AG04450 (cell line): ENCODE results near the gene KCNIP2. TPM values are rescaled to one million over a fixed set of nuclear protein-coding genes. Genes with fewer than 3 reads are reported as not detected.

Experiments
- CTCF ChIA-PET: fragments of 300-600, 350-600 bp; formaldehyde crosslinking; extraction: SDS; loops from one replicate; lab custom pipeline; 2022; ENCODE audit warnings: antibody characterized with exemption, inconsistent platforms; lab: Charles Lee
- POLR2A ChIA-PET: fragments of 350-600 bp; formaldehyde crosslinking; extraction: SDS; loops from one replicate; lab custom pipeline; 2021; ENCODE audit warnings: antibody characterized with exemption, inconsistent platforms; lab: Yijun Ruan, JAX
- DNase-seq: peaks from one replicate; pipeline ENCODE4 v3.0.0-alpha.2; 2011; ENCODE audit warnings: low read depth, low spot score
- H3K27ac ChIP-seq: one replicate; pipeline ENCODE4 v1.5.1; 2012; ENCODE audit warnings: low read depth, low read length, control low read depth
- H3K27me3 ChIP-seq: one replicate; pipeline ENCODE4 v1.6.0; 2012; ENCODE audit warnings: low read length; ENCODE audit not compliant: control insufficient read depth, insufficient read depth
- H3K4me3 ChIP-seq: 2 replicates; pipeline ENCODE4 v1.5.1; 2011; ENCODE audit warnings: mild to moderate bottlenecking, low read depth, low read length, control low read depth
- H3K9me3 ChIP-seq: 2 replicates; pipeline ENCODE4 v1.5.1; 2012; ENCODE audit warnings: low read length; ENCODE audit not compliant: control insufficient read depth, insufficient read depth
- polyA plus RNA-seq: library from polyadenylated mRNA; depleted of rRNA; stranded (reverse); fragments of >200 nt; gene quantifications from 2 replicates; pipeline ENCODE4 v1.2.3, GENCODE V29; 2011
- TF ChIP-seq, protein P1 (sequence below): IDR thresholded peaks from 2 replicates; pipeline ENCODE4 v1.5.1; 2011; ENCODE audit warnings: low read depth, low read length, control low read depth, inconsistent platforms

KCNIP2 gene
- polyA plus RNA-seq, 1 experiment: 0.40 TPM

- H3K4me3 ChIP-seq: peak overlapping the region; percentile 98
- POLR2A ChIA-PET: interaction anchor here (0.6 to 2.0 kb wide), 19 partner anchors 10 to 1579 kb away, joined by 3 to 17 read pairs (median 3); partner anchors contain the start of genes ARMH3, DPCD, HPS6 and NPM3
- H3K27me3 ChIP-seq: no peaks in the 10 kb centered on the region
- CTCF ChIA-PET: interaction anchor here (0.7 to 2.9 kb wide), 4 partner anchors 23 to 758 kb away, joined by 3 to 19 read pairs (median 7); no protein-coding TSS in a partner anchor
- peak; percentile 90 for DNase-seq
- TF ChIP-seq, protein P1, sequence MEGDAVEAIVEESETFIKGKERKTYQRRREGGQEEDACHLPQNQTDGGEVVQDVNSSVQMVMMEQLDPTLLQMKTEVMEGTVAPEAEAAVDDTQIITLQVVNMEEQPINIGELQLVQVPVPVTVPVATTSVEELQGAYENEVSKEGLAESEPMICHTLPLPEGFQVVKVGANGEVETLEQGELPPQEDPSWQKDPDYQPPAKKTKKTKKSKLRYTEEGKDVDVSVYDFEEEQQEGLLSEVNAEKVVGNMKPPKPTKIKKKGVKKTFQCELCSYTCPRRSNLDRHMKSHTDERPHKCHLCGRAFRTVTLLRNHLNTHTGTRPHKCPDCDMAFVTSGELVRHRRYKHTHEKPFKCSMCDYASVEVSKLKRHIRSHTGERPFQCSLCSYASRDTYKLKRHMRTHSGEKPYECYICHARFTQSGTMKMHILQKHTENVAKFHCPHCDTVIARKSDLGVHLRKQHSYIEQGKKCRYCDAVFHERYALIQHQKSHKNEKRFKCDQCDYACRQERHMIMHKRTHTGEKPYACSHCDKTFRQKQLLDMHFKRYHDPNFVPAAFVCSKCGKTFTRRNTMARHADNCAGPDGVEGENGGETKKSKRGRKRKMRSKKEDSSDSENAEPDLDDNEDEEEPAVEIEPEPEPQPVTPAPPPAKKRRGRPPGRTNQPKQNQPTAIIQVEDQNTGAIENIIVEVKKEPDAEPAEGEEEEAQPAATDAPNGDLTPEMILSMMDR: no peak
- no peaks in the 10 kb centered on the region; the same call in 1 of the 2 replicates for H3K9me3 ChIP-seq
- peak overlapping the region; percentile 90 for H3K27ac ChIP-seq
Measured at GRCh38 chr10:101817337-101818118, 26.1 kb downstream of the KCNIP2 start.

- peak overlapping the region; percentile 98 for H3K4me3 ChIP-seq
- ChIA-PET CTCF (interaction anchor here (2.0 to 2.9 kb wide), 2 partner anchors 24 to 36 kb away, joined by 6 to 19 read pairs; no protein-coding TSS in a partner anchor), POLR2A (no interaction called here)
- no peak for DNase-seq
- no peak overlapping the region for H3K27ac ChIP-seq
- TF ChIP-seq, protein P1: no peak
- no peaks in the 10 kb centered on the region for H3K27me3 ChIP-seq
- no peaks in the 10 kb centered on the region; the same call in 1 of the 2 replicates for H3K9me3 ChIP-seq
Measured at GRCh38 chr10:101816913-101817336, 26.7 kb downstream of the KCNIP2 start.

DNA sequence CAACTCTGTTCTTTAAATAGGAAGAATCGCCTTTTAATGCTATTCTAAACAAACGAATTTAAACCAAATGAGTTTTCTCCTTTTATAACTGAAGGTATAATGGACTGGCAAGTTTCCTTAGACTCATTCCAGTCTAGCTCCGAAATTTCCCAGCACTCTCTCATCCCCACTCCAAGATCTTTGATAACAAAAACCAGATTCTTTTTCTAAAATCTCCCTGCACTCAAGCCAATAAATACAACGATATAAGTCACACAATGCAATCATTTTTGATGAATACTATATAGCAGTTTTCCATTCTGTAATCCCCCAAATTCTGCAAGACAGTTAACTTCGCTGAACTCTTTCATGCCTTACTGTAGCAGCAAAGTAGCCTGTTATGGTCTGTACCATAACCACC, 27.2 kb downstream of the KCNIP2 start:
- POLR2A ChIA-PET: no interaction called here
- no peak for DNase-seq
- Histone ChIP-seq H3K9me3 (no peaks in the 10 kb centered on the region; the same call in 1 of the 2 replicates), H3K27me3 (no peaks in the 10 kb centered on the region), H3K4me3 (peak overlapping the region; percentile 98), H3K27ac (no peak overlapping the region)
- TF ChIP-seq, protein P1: no peak
- CTCF ChIA-PET: interaction anchor here (0.8 to 2.0 kb wide), 3 partner anchors 19 to 35 kb away, joined by 3 to 7 read pairs (median 6); no protein-coding TSS in a partner anchor

GRCh38 chr10:101814466-101815071, 29.0 kb downstream of the KCNIP2 start:
- DNase-seq: no peak
- Histone ChIP-seq H3K4me3 (peak overlapping the region; percentile 98), H3K27me3 (no peaks in the 10 kb centered on the region), H3K27ac (no peak overlapping the region), H3K9me3 (no peaks in the 10 kb centered on the region; the same call in 1 of the 2 replicates)
- TF ChIP-seq, protein P1: no peak
- POLR2A ChIA-PET: no interaction called here
- CTCF ChIA-PET: interaction anchor here (1.0 to 2.0 kb wide), 3 partner anchors 26 to 195 kb away, joined by 3 to 6 read pairs (median 4); no protein-coding TSS in a partner anchor
